H1 (cell line): ENCODE results near the gene BDP1. TPM values are rescaled to one million over a fixed set of nuclear protein-coding genes. Genes with fewer than 3 reads are reported as not detected.

Experiments used
- CTCF ChIA-PET: fragments of 300-600 bp; sonication (Branson Sonifier 250); formaldehyde crosslinking; loops from one replicate; lab custom pipeline; 2021; ENCODE audit not compliant: partially characterized antibody; lab: Charles Lee
- POLR2A ChIA-PET: fragments of 300-600 bp; sonication (Branson Sonifier 250); formaldehyde crosslinking; loops from one replicate; lab custom pipeline; 2021; ENCODE audit warnings: inconsistent platforms; ENCODE audit not compliant: partially characterized antibody; lab: Charles Lee
- DNase-seq, 2 experiments: peaks; one replicate each; pipeline versions ENCODE4 v3.0.0 to v3.0.0-alpha.2; 2010 to 2022; ENCODE audit warnings: low spot score in 2 of 2, low read depth in 1 of 2, mixed read lengths in 1 of 2
- FAIRE-seq: peaks from 2 replicates; lab custom pipeline; 2011; peaks lifted over from hg19 to GRCh38; lab: Jason Lieb, UNC
- H2AFZ ChIP-seq: 2 replicates; pipeline ENCODE4 v1.8.1; 2012; ENCODE audit warnings: low read length, inconsistent platforms
- H2AK5ac ChIP-seq: 2 replicates; pipeline ENCODE4 v1.6.1; 2013; ENCODE audit warnings: low read depth, low read length
- H2BK120ac ChIP-seq: replicated peaks from 2 replicates; pipeline ENCODE3; 2013; ENCODE audit warnings: low read depth, low read length, inconsistent platforms
- H2BK12ac ChIP-seq: 2 replicates; pipeline ENCODE4 v1.6.1; 2013; ENCODE audit warnings: low read depth, low read length
- H2BK15ac ChIP-seq: 2 replicates; pipeline ENCODE4 v1.6.1; 2013; ENCODE audit warnings: low read length
- H2BK20ac ChIP-seq: 2 replicates; pipeline ENCODE4 v1.6.1; 2013; ENCODE audit warnings: low read length
- H2BK5ac ChIP-seq: 2 replicates; pipeline ENCODE4 v1.6.1; 2013; ENCODE audit warnings: low read depth, low read length
- H3K14ac ChIP-seq: 2 replicates; pipeline ENCODE4 v1.6.1; 2013; ENCODE audit warnings: inconsistent platforms; ENCODE audit not compliant: insufficient read length
- H3K18ac ChIP-seq: 2 replicates; pipeline ENCODE4 v1.6.1; 2013; ENCODE audit warnings: low read length; ENCODE audit errors: extremely low read depth
- H3K23ac ChIP-seq: 2 replicates; pipeline ENCODE4 v1.6.1; 2013; ENCODE audit warnings: inconsistent platforms; ENCODE audit not compliant: insufficient read length
- H3K23me2 ChIP-seq: 2 replicates; pipeline ENCODE4 v1.6.1; 2013; ENCODE audit warnings: low read depth, low read length
- H3K27ac ChIP-seq: 2 replicates; pipeline ENCODE4 v1.6.1; 2011; ENCODE audit warnings: low read depth, low read length, inconsistent platforms
- H3K27me3 ChIP-seq, 4 experiments: replicated peaks in 1 of 4; 1 replicate in 1 of 4; 2 replicates in 3 of 4; pipeline versions ENCODE4 v1.6.1 to v1.8.1; 2011 to 2013; ENCODE audit warnings: low read length in 3 of 4, mild to moderate bottlenecking in 3 of 4, inconsistent platforms in 2 of 4, mixed read lengths in 2 of 4, moderate library complexity in 1 of 4; ENCODE audit not compliant: control insufficient read depth in 3 of 4, insufficient read depth in 3 of 4; ENCODE audit errors: extremely low read depth in 1 of 4
- H3K36me3 ChIP-seq, 4 experiments: 2 replicates each; pipeline versions ENCODE4 v1.6.1 to v1.8.1; 2011 to 2013; ENCODE audit warnings: mild to moderate bottlenecking in 4 of 4, low read length in 3 of 4, moderate library complexity in 2 of 4, control low read depth in 1 of 4, inconsistent platforms in 1 of 4; ENCODE audit not compliant: insufficient read depth in 4 of 4, control insufficient read depth in 2 of 4
- H3K4ac ChIP-seq: replicated peaks from 2 replicates; pipeline ENCODE3; 2013; ENCODE audit warnings: low read length, low read depth, mixed read lengths, inconsistent platforms; ENCODE audit not compliant: insufficient read length
- H3K4me1 ChIP-seq, 4 experiments: replicated peaks in 1 of 4; 1 replicate in 1 of 4; 2 replicates in 3 of 4; pipeline versions ENCODE4 v1.6.1 to v1.8.1; 2011 to 2013; ENCODE audit warnings: low read length in 3 of 4, inconsistent platforms in 2 of 4, mixed read lengths in 1 of 4; ENCODE audit not compliant: insufficient read depth in 4 of 4, control insufficient read depth in 3 of 4
- H3K4me2 ChIP-seq, 2 experiments: 2 replicates each; pipeline versions ENCODE4 v1.6.1 to v1.8.1; 2011 to 2013; ENCODE audit warnings: low read depth in 2 of 2, low read length in 2 of 2, control low read depth in 1 of 2, inconsistent platforms in 1 of 2, mild to moderate bottlenecking in 1 of 2; ENCODE audit not compliant: insufficient read depth in 1 of 2
- H3K4me3 ChIP-seq, 4 experiments: fragments of 200-600, 300-600 bp in 1 of 4; sonication (generic), shearing (Covaris generic), sonication (Bioruptor Twin) in 1 of 4; 2 replicates each; pipeline versions ENCODE4 v1.5.1 to v1.8.1; 2011 to 2016; ENCODE audit warnings: low read length in 4 of 4, low read depth in 3 of 4, control low read depth in 2 of 4, inconsistent platforms in 2 of 4, mild to moderate bottlenecking in 2 of 4, mixed read lengths in 1 of 4, moderate library complexity in 1 of 4; ENCODE audit not compliant: insufficient read depth in 2 of 4; ENCODE audit errors: extremely low read depth in 1 of 4
- H3K56ac ChIP-seq: replicated peaks from 2 replicates; pipeline ENCODE3; 2013; ENCODE audit warnings: low read depth, mild to moderate bottlenecking, mixed read lengths, low read length, inconsistent platforms; ENCODE audit not compliant: insufficient read length
- H3K79me1 ChIP-seq: 2 replicates; pipeline ENCODE4 v1.6.1; 2013; ENCODE audit warnings: low read depth, low read length, control low read depth
- H3K79me2 ChIP-seq, 2 experiments: 2 replicates each; pipeline versions ENCODE4 v1.6.1 to v1.8.1; 2012 to 2013; ENCODE audit warnings: low read length in 2 of 2, mild to moderate bottlenecking in 2 of 2, inconsistent platforms in 1 of 2; ENCODE audit not compliant: insufficient read depth in 2 of 2, control insufficient read depth in 1 of 2
- H3K9ac ChIP-seq, 4 experiments: replicated peaks in 1 of 4; 1 replicate in 1 of 4; 2 replicates in 3 of 4; pipeline versions ENCODE4 v1.6.1 to v1.8.1; 2011 to 2013; ENCODE audit warnings: low read depth in 3 of 4, low read length in 3 of 4, control low read depth in 2 of 4, mild to moderate bottlenecking in 2 of 4, moderate library complexity in 2 of 4, inconsistent platforms in 1 of 4; ENCODE audit errors: extremely low read depth in 1 of 4
- H3K9me3 ChIP-seq, 2 experiments: 2 replicates each; pipeline versions ENCODE4 v1.6.1 to v1.8.1; 2012 to 2013; ENCODE audit warnings: mild to moderate bottlenecking in 2 of 2, moderate library complexity in 2 of 2, control low read depth in 1 of 2, inconsistent platforms in 1 of 2, low read depth in 1 of 2, low read length in 1 of 2, mixed read lengths in 1 of 2; ENCODE audit not compliant: insufficient read depth in 2 of 2
- H4K20me1 ChIP-seq, 2 experiments: replicated peaks in 1 of 2; 2 replicates each; pipeline versions ENCODE3 to v1.8.1; 2011 to 2013; ENCODE audit warnings: inconsistent platforms in 2 of 2, low read length in 2 of 2, mild to moderate bottlenecking in 1 of 2; ENCODE audit not compliant: insufficient read depth in 2 of 2, control insufficient read depth in 1 of 2
- H4K5ac ChIP-seq: 2 replicates; pipeline ENCODE4 v1.6.1; 2013; ENCODE audit warnings: low read length, low read depth, mixed read lengths, inconsistent platforms; ENCODE audit not compliant: insufficient read length
- H4K8ac ChIP-seq: 2 replicates; pipeline ENCODE4 v1.8.0; 2013; ENCODE audit warnings: mild to moderate bottlenecking, moderate library complexity, low read length, inconsistent platforms; ENCODE audit not compliant: insufficient read depth; ENCODE audit errors: extremely low read depth
- H4K91ac ChIP-seq: replicated peaks from 2 replicates; pipeline ENCODE3; 2013; ENCODE audit warnings: low read length, mixed read lengths, inconsistent platforms; ENCODE audit not compliant: insufficient read length
- CREB1 ChIP-seq: IDR thresholded peaks from 2 replicates; pipeline ENCODE4 v1.6.1; 2012; ENCODE audit warnings: inconsistent platforms
- RAD21 ChIP-seq, 2 experiments: IDR thresholded peaks in 1 of 2; conservative IDR thresholded peaks in 1 of 2; 2 replicates each; pipeline ENCODE4 v1.6.1; 2011; ENCODE audit warnings: low read depth in 2 of 2, low read length in 2 of 2, improper control_type of control experiment in 1 of 2, inconsistent platforms in 1 of 2, mild to moderate bottlenecking in 1 of 2, moderate library complexity in 1 of 2
- RXRA ChIP-seq: IDR thresholded peaks from 2 replicates; pipeline ENCODE4 v1.6.1; 2011; ENCODE audit warnings: low read depth, mild to moderate bottlenecking, low read length, moderate library complexity; ENCODE audit not compliant: insufficient read depth
- SIRT6 ChIP-seq: IDR thresholded peaks from one replicate; pipeline ENCODE4 v1.7.1; 2012; ENCODE audit warnings: low read length, inconsistent platforms
- USF2 ChIP-seq: IDR thresholded peaks from 2 replicates; pipeline ENCODE4 v1.6.1; 2011; ENCODE audit warnings: low read length, improper control_type of control experiment
- YY1 ChIP-seq: IDR thresholded peaks from 2 replicates; pipeline ENCODE4 v1.6.1; 2011; ENCODE audit warnings: low read depth, mild to moderate bottlenecking, low read length
- WGBS, 2 experiments: shearing (Covaris generic) in 1 of 2; methylation state at CpG; one replicate each; pipeline versions ENCODE4 v1.1.6 to v1.1.7; 2013 to 2015; ENCODE audit warnings: low lambda C conversion rate in 2 of 2, mixed read lengths in 2 of 2, inconsistent platforms in 1 of 2, low coverage in 1 of 2, missing lambda C conversion rate in 1 of 2; ENCODE audit not compliant: insufficient replicate concordance in 2 of 2, insufficient coverage in 1 of 2, insufficient read length in 1 of 2; ENCODE audit errors: extremely low coverage in 1 of 2, missing lambda C conversion rate in 1 of 2; 5-methylcytosine and 5-hydroxymethylcytosine counted together
- polyA plus RNA-seq, 7 experiments: library from polyadenylated mRNA; depleted of rRNA in 3 of 7; stranded (reverse) in 5 of 7; unstranded in 2 of 7; fragments of >200 nt in 5 of 7; fragments of 200-250 nt in 2 of 7; gene quantifications; 1 replicate in 5 of 7; 2 replicates in 1 of 7; 4 replicates in 1 of 7; pipeline versions ENCODE4 v1.2.1 to v1.2.3, GENCODE V29; 2011 to 2013; ENCODE audit warnings: missing spikeins in 2 of 7, mixed read lengths in 2 of 7
- total RNA-seq: library from RNA; stranded (reverse); fragmentation: NEBNext Ultra II Directional; extraction: Animal tissue kit (Norgen Biotek cat#: 25700); gene quantifications from 2 replicates; pipeline ENCODE4 v1.2.1, GENCODE V29; 2021
- TF ChIP-seq, protein P1 (sequence below): IDR thresholded peaks from 2 replicates; pipeline ENCODE4 v1.6.1; 2012; ENCODE audit warnings: inconsistent platforms

BDP1 gene
- total and polyA plus RNA-seq, 2 of the 8 experiments (the other 6 are each of a cell fraction or from before 2014, with no cell fraction given): 4.7 to 32.1 TPM

GRCh38 chr5:71452876-71453275, 2.6 kb upstream of the BDP1 start:
- Histone ChIP-seq H3K56ac (no peak overlapping the region), H3K79me1 (no peaks in the 10 kb centered on the region), H3K23me2 (peaks cover 2% of the 10 kb centered on the region; the same call in 1 of the 2 replicates), H3K79me2 (peaks cover 6 to 22% of the 10 kb centered on the region in 2 experiments; a peak in 3 of 4 replicates), H3K27me3 (no peaks in the 10 kb centered on the region), H2AK5ac (no peak overlapping the region), H3K9me3 (no peaks in the 10 kb centered on the region), H4K20me1 (no peaks in the 10 kb centered on the region), H2BK120ac (no peak overlapping the region), H3K36me3 (no peaks in the 10 kb centered on the region), H3K4me3 (no peak overlapping the region), H3K4me2 (no peak overlapping the region), H4K8ac (no peak overlapping the region), H3K18ac (no peak overlapping the region), H2AFZ (no peak overlapping the region), H3K4me1 (no peaks in the 10 kb centered on the region; a peak in 1 of 7 replicates), H4K91ac (no peak overlapping the region), H2BK20ac (no peak overlapping the region), H2BK12ac (no peak overlapping the region), H2BK15ac (no peak overlapping the region), H3K4ac (no peak overlapping the region), H4K5ac (no peak overlapping the region), H3K14ac (no peak overlapping the region), H3K9ac (no peak overlapping the region), H3K23ac (no peak overlapping the region), H3K27ac (no peak overlapping the region), H2BK5ac (no peak overlapping the region)
- ChIA-PET POLR2A (no interaction called here), CTCF (no interaction called here)
- WGBS, 2 experiments: 74% methylated on average over 2 of the region's 2 CpGs; no CpG with 5 or more reads in 1 of the 2 experiments
- no peak for TF ChIP-seq RAD21 (IDR thresholded peaks at IDR 0.05 in 1 of 2, conservative IDR thresholded peaks at IDR 0.05 in 1 of 2; ENCODE audit: low read depth in 2 of 2, low read length in 2 of 2)
- no peak for TF ChIP-seq RXRA
- TF ChIP-seq USF2: no peak
- TF ChIP-seq YY1: no peak
- TF ChIP-seq SIRT6: no peak
- no peak for TF ChIP-seq CREB1
- TF ChIP-seq, protein P1, sequence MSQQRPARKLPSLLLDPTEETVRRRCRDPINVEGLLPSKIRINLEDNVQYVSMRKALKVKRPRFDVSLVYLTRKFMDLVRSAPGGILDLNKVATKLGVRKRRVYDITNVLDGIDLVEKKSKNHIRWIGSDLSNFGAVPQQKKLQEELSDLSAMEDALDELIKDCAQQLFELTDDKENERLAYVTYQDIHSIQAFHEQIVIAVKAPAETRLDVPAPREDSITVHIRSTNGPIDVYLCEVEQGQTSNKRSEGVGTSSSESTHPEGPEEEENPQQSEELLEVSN: no peak
- DNase-seq (no peak), FAIRE-seq (no peak)
